Lung (tissue), 12 donors: ENCODE data around the gene TCF7. TPM values are rescaled to one million over a fixed set of nuclear protein-coding genes. Genes with fewer than 3 reads are reported as not detected.

Experiments used
- ATAC-seq: fragments of 200-7000 bp; cut with Tn5 transposase; one replicate; pipeline ENCODE4 v1.9.1; 2020; ENCODE audit warnings: moderate number of reproducible peaks; ENCODE audit not compliant: insufficient read depth, low FRiP score
- DNase-seq, 3 donors: peaks; one replicate each; pipeline ENCODE4 v3.0.0-alpha.2; 2013 to 2017
- H3K27ac ChIP-seq, 2 donors: one replicate each; pipeline ENCODE4 v1.5.1; 2013; ENCODE audit warnings: mild to moderate bottlenecking in 2 of 2, moderate library complexity in 2 of 2, control low read depth in 1 of 2, inconsistent platforms in 1 of 2, low read depth in 1 of 2, low read length in 1 of 2
- H3K27me3 ChIP-seq, 3 donors: one replicate each; pipeline ENCODE4 v1.5.1; 2013; ENCODE audit warnings: low read length in 2 of 3; ENCODE audit not compliant: control insufficient read depth in 3 of 3, insufficient read depth in 3 of 3
- H3K36me3 ChIP-seq, 4 donors: one replicate each; pipeline ENCODE4 v1.5.1; 2013; ENCODE audit warnings: low read length in 4 of 4, mild to moderate bottlenecking in 1 of 4, moderate library complexity in 1 of 4; ENCODE audit not compliant: control insufficient read depth in 4 of 4, insufficient read depth in 4 of 4
- H3K4me1 ChIP-seq, 5 donors: one replicate each; pipeline ENCODE4 v1.5.1; 2013; ENCODE audit warnings: low read length in 5 of 5, mild to moderate bottlenecking in 2 of 5, moderate library complexity in 1 of 5; ENCODE audit not compliant: control insufficient read depth in 5 of 5, insufficient read depth in 5 of 5
- H3K4me3 ChIP-seq: one replicate; pipeline ENCODE4 v1.5.1; 2013; ENCODE audit warnings: mild to moderate bottlenecking, control low read depth, moderate library complexity
- H3K9ac ChIP-seq, 2 donors: one replicate each; pipeline ENCODE4 v1.5.1; 2013; ENCODE audit warnings: low read length in 2 of 2, control low read depth in 1 of 2; ENCODE audit not compliant: insufficient read depth in 1 of 2
- H3K9me3 ChIP-seq, 4 donors: one replicate each; pipeline ENCODE4 v1.5.1; 2013; ENCODE audit warnings: low read length in 3 of 4, mild to moderate bottlenecking in 1 of 4, moderate library complexity in 1 of 4; ENCODE audit not compliant: control insufficient read depth in 4 of 4, insufficient read depth in 3 of 4
- CTCF ChIP-seq: IDR thresholded peaks from 2 replicates; pipeline ENCODE4 v1.5.1; 2012; ENCODE audit warnings: mild to moderate bottlenecking; ENCODE audit errors: control extremely low read depth, extremely low read depth
- WGBS, 2 donors: extraction: QIAGEN DNeasy Blood & Tissue Kit; methylation state at CpG; one replicate each; pipeline ENCODE4 v1.1.7; 2013; 5-methylcytosine and 5-hydroxymethylcytosine counted together
- polyA plus RNA-seq, 2 donors: library from polyadenylated mRNA; stranded (reverse); fragments of 200-250 nt; gene quantifications; one replicate each; pipeline ENCODE4 v1.2.1, GENCODE V29; 2013
- total RNA-seq, 2 donors: library from RNA; depleted of rRNA in 1 of 2; stranded (reverse); fragments of >200 nt in 1 of 2; gene quantifications; one replicate each; pipeline ENCODE4 v1.2.1, GENCODE V29; 2014 to 2021
- donor health status: control.
- donor health status: control.
- donor health status: Bipolar disorder and iron deficiency.
- donor health status: healthy.
- donor health status: DM: yes; HTN: yes; CAD: no.

Gene TCF7
- total and polyA plus RNA-seq, 4 donors: 2.9 to 6.0 (median 3.4) TPM

DNA sequence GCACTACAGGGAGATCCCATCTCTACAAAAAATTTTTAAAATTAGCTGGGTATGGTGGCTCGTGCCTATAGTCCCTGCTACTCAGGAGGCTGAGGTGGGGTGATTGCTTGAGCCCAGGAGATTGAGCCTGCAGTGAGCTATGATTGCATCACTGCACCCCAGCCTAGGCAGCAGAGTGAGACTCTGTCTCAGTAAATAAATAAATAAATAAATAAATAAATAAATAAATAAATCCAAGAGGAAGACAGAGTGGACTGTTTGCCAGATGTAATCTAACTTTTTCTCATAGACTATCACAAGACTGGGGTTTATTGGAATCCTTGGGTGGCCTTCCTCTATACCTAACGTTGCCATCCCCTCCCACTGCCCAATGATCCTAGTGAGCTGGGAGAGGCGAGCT, 19.2 kb upstream of the TCF7 start:
- DNase-seq (no peak), ATAC-seq (no peak)
- H3K36me3 ChIP-seq: no peaks in the 10 kb centered on the region
- no peak for TF ChIP-seq CTCF
- no peaks in the 10 kb centered on the region for H3K9me3 ChIP-seq
- H3K27me3 ChIP-seq: no peaks in the 10 kb centered on the region
- H3K4me1 ChIP-seq: peaks cover 0 to 5% (median 0%) of the 10 kb centered on the region in 5 donors
- H3K27ac ChIP-seq: no peak overlapping the region
- H3K4me3 ChIP-seq: no peak overlapping the region
- WGBS, 2 donors: 86 to 88% methylated on average over 3 of the region's 3 CpGs
- H3K9ac ChIP-seq: no peak overlapping the region

GRCh38 chr5:134095887-134096589, 18.4 kb upstream of the TCF7 start:
- 65% methylated on average over 15 of the region's 15 CpGs for WGBS, 2 donors
- ATAC-seq (no peak), DNase-seq (no peak)
- no peaks in the 10 kb centered on the region for H3K36me3 ChIP-seq
- H3K27me3 ChIP-seq: no peaks in the 10 kb centered on the region
- no peaks in the 10 kb centered on the region for H3K9me3 ChIP-seq
- no peak overlapping the region for H3K4me3 ChIP-seq
- TF ChIP-seq CTCF: no peak
- H3K9ac ChIP-seq: no peak overlapping the region
- H3K4me1 ChIP-seq: peaks cover 0 to 5% (median 0%) of the 10 kb centered on the region in 5 donors
- no peak overlapping the region for H3K27ac ChIP-seq

DNA sequence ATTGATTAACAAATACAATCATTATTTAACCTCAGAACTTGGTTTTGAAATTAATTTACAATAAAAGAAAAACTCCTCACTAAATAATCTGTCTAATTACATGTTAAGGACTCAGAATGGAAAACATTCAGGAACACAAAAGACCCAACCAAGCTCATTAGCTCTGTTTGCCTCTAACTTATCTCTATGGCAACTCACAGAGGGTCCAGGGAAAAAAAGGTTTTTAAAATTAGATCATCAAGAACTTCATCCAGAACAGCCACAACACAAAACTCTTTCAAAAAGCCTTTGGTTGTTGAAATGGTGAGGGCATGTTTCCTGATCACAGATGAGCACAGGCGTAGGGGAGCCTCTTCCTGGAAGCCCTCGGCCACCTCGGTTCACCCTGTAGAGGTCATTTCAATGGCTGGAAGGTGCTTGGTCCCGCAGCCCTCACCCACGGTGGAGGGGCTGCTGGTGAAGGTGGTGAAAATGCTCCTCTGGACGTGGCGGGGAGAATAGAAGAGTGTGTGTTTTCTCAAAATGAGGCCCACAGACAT, 17.2 kb upstream of the TCF7 start:
- Histone ChIP-seq H3K4me1 (peaks cover 0 to 5% (median 0%) of the 10 kb centered on the region in 5 donors), H3K9me3 (no peaks in the 10 kb centered on the region), H3K36me3 (no peaks in the 10 kb centered on the region), H3K27ac (no peak overlapping the region), H3K4me3 (no peak overlapping the region), H3K27me3 (no peaks in the 10 kb centered on the region), H3K9ac (no peak overlapping the region)
- no peak for ATAC-seq
- TF ChIP-seq CTCF: no peak
- WGBS, 2 donors: 87 to 89% methylated on average over 7 of the region's 7 CpGs
- DNase-seq: peak in 2 of 3 donors; percentile 20 to 24
